NCI-H146 treated with DMSO at 0.1 percent for 48 hours (cell line): ENCODE data around the gene ZMAT5.

Experiments
- DNase-seq: peaks from one replicate; lab custom pipeline; 2025; ENCODE audit not compliant: unreplicated experiment; lab: John Stamatoyannopoulos, UW

The ZMAT5 gene

DNA sequence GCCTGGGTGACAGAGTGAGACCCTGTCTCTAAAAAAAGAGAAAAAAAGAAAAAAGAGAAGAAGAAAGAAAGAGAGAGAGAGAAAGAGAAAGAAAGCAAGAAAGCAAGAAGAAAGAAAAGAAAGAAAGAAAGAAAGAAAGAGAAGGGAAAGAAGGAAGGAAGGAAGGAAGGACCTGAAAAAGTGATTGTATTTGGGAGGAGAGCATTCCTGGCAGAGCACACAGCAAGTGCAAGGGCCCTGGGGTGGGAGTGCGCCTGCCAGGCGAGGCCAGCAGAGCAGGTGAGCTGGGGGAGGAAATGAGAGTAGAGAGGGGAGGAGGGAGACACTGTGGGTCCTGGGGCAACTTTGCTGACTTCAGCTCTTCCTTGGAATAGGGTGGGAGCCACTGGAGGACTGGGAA lies 54.7 kb downstream of the ZMAT5 start:
- DNase-seq = no peak

DNA sequence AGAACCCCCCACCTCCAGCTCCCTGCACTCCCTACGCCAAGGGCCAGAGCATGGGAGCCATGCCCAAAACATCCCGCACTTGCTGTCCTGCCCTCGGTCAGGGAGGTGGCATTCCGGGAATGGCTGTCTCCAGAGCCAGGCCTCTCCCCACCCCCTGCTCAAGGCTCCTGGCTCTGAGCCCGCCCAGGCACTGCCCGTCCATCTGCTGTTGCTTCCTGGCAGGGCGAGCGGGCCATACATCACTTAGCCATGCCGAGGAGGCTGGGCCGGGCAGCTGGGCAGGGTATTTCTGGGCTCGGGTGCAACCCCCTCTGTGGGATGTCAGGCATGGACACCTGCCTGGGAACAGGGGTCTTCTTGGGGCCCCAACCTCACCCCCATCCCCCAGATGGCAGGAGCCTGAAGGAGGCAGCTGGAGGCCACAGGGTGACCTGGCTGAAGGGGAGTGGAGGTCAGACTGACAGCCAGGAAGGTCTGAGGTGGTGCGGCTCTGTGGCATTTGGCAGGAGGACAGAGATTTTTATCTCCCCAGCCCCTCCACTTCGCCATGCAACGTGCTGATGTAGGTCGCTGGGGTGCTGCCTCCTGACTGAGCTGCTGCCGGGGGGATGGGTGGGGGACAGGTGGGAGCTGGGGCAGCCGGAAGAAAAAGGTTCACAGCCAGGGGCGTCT lies 55.7 kb downstream of the ZMAT5 start:
- DNase-seq = no peak

DNA sequence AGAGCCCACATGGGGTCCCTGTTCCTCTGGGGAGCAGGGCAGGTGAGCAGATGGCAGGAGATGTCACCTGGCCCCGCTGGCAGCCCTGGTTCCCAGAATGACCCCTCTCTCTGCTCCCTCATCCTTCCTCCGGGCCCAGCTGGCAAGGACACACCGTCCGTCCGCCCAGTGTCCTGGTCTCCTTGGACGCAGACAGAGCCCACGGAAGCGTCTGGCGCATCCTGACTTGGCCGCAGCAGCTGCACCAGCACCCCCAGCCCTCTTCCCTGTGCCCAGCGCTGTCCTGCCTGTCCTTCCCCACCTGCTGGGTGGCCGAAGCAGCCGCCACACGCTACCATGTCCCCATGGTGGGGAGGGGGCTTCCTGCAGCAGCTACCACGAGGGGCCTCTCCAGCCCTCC lies 56.6 kb downstream of the ZMAT5 start:
- DNase-seq = no peak

- DNase-seq = no peak
Observed at GRCh38 chr22:29707471-29707870, 59.3 kb downstream of the ZMAT5 start.

DNA sequence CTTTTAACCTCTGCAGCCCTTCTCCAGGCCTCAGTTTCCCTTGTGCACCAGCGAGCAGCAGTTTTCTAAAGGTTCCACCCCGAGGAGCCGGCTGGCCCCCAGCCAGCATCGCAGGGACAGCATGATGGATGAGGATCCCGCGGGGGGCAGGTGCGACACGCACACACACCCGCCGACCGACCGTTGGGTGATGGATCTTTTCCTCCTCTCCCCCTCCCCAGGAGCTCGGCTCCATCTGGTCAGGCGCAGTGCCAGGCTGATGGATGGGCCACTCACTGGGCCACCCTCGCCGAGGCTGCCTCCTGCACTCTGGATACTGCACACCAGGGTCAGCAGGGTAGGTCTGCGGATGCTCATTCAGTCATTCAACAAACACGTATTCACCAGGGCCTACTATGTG lies 59.8 kb downstream of the ZMAT5 start:
- DNase-seq = no peak

DNA sequence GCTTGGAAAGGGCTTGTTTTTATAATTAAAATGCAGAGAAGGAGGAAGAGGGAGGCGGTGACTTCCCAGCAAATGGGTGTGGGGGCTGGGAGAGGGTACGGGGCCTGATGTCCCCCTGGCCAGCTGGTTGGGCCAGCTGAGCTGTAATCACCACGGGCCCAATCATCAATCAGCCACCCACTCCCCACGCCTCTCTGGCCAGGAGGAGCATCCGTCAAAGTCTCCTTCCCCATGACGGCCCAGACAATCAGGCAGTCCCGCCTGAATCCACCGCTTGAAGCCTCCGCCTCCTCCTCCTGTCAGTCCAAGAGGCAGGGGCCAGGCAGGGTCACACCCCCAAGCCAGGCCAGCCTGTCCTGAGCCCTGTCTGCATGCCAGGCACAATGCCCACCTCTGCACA lies 60.3 kb downstream of the ZMAT5 start:
- no peak for DNase-seq

DNA sequence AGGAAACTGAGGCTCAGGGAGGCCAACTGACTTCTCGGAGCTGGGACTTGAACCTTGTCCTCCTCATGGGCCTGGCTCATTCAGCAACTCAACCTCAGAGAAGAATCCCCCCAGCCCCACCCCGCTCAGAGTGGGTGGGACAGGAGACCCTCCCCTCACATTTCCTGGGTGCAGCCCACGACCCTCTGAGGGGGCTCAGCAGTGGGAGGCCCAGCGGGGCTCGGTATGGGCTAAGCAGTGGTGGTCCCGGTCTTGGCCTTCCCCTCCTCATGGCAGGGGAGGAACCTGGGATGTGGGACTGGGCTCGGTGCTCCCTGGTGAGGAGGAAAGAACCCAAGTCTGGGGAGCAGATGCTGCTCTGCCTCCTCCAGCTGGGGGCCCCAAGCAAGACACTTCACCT lies 61.2 kb downstream of the ZMAT5 start:
- DNase-seq = no peak

GRCh38 chr22:29704528-29705285 lies 62.1 kb downstream of the ZMAT5 start:
- DNase-seq = no peak

DNA sequence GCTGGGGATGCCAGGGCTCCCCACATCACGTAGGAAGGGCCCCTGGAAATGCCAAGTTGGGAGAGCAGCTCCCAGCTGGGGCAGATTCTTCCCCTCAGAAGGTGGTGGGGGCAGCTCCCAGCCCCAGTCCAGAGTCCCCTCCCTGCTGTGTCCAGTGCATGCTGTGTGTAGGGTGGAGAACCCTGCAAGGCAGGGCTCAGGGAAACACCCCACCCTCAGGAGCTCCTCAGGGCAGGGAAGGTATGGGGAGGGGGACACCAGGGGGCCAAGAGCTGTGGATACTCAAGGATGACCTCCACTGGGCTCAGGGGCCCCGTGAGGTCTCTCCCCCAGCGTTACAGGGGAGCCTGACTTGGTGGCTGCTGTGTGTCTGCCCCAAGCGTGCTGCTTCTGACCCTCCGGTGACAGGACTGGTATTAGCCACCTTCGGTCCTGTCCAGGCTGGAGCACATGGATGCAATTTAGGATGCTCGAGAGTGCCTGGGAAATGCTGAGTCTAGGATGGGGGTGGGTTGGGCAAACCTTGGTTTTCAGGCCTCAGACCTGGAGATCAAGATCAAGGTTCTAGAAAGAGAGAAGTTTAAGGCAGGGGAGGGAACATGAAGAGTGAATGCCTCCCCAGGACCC lies 63.1 kb downstream of the ZMAT5 start:
- DNase-seq = no peak

DNA sequence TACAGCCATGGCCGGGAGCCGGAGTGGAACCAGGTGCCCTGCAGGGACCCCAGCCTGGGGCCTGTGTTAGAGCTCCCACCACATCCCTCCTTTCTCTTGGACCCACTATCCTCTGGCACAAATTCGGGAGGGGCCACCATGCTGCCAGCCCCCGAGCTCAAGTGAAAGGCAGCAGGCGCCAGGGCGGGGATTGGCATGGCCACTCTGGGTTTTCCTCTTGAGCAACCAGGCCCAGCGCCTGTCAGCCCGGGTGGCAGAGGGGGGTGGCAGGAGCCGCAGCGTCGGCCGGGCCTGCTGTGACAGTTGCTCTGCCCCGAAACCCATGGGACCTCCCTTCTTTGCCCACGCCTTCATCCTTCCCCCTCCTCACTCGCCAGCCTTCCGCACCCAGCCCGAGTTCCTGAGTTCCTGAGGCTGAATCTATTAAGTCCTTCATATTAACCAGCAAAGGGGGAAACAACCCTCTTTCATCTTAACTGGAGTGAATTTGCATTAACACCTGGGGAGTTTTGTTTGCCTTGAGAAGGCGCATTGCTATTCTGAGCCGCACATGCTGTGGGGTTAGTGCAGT lies 63.8 kb downstream of the ZMAT5 start:
- peak; percentile 59 for DNase-seq

GRCh38 chr22:29702000-29702930 lies 64.5 kb downstream of the ZMAT5 start:
- DNase-seq = no peak

GRCh38 chr22:29701155-29701999 lies 65.4 kb downstream of the ZMAT5 start:
- peak; percentile 69 for DNase-seq

- DNase-seq = no peak
Observed at GRCh38 chr22:29700900-29701154, 66.0 kb downstream of the ZMAT5 start.

DNA sequence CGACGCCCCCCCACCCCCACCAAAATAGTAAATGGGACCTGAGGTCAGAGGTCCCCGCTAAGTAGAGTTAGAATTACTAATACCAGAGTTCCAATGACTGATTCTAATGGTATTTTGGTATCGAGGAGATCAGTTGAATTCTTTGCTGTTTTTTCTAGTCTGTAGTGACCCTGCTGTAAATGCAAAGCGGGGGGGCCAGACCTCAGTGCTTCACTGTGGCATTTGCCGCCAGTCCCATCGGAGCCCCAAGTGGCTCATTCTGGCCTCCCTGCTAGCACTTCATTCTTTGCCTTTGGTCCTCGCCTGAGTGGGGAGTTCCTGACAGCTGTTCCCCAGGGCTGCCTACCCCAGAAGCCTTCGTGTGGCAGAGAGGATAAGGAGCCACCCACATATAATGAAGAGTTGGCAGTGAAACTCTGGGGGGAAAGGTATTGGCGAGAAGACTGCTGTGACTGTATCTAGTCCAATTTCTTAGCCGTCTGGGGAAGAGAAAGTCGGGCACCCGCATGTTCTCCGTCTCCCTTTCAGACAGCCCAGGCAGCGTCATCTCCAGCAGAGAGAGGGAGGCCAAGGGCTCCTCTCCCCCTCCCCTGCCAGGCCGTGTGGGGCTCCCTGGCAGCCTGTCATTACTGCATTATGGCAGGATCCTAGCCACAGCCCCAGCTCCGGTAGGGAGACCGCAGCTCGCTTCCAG lies 66.5 kb downstream of the ZMAT5 start:
- DNase-seq = no peak

DNA sequence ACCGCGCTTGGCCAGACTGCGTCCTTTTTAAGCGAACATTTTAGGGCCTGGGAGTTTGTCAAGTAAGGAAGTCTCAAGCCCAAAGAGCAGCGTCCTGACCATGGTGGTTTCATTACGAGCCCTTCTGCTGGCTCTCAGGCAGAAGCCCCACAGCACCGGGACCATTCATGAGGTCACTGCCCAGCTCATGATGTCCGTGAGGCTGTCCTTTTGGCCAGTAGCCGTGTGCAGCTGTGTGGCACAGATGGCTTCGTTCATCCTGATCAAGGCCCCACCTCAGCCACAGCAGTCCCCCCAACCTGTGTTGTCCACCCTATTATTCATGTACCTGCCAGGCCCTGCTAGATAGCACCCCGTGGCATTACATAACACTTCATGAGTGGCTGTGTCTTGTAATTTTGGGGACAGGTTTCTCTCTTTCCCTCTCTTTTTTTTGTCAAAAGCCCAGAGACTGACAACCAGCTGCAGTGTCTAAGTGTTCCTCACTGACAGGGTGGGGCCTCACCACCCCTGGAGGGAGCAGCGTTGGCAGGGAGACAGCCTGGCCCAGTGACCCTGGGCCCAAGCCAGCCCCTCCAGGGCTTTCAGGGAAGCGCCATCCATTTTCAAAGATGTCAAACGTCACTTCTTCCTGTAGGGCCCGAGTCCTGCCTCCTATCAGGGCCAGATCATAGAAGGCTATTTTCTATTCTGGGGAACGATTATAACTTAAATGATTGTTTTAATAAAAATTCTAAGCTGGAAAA lies 68.8 kb downstream of the ZMAT5 start:
- no peak for DNase-seq

GRCh38 chr22:29695129-29695926 lies 71.5 kb downstream of the ZMAT5 start:
- DNase-seq = no peak

GRCh38 chr22:29693671-29694070 lies 73.1 kb downstream of the ZMAT5 start:
- no peak for DNase-seq

DNA sequence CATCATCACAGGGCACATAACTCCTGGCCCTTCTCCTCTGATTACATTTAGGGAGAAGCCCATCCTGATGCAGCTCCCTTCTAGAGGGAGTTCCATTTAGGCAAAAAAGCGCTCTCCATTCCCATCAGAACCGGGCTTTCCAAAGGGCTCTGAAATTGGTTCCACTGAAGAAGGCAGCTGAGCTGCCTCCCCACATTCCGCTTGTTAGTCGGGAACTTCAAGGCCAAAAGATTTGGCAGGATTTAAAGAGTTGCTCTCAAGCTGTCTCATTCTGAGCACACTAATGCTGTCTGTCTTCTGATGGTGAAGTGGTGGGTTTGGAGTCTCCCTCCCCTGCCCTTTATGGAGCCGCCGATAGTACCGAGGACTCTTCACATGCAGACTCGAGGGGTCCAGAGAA lies 73.6 kb downstream of the ZMAT5 start:
- DNase-seq = no peak
